GM10266 (cell line): Measurements from ENCODE around the gene GAREM2.

Experiments used
- DNase-seq: peaks from one replicate; pipeline ENCODE4 v3.0.0; 2012; ENCODE audit errors: extremely low spot score
- TF ChIP-seq, protein P1 (sequence below): IDR thresholded peaks from 2 replicates; pipeline ENCODE4 v1.5.1; 2012; ENCODE audit warnings: mild to moderate bottlenecking, low read depth; ENCODE audit not compliant: control insufficient read depth, insufficient read depth; ENCODE audit errors: missing control alignments

The GAREM2 gene

DNA sequence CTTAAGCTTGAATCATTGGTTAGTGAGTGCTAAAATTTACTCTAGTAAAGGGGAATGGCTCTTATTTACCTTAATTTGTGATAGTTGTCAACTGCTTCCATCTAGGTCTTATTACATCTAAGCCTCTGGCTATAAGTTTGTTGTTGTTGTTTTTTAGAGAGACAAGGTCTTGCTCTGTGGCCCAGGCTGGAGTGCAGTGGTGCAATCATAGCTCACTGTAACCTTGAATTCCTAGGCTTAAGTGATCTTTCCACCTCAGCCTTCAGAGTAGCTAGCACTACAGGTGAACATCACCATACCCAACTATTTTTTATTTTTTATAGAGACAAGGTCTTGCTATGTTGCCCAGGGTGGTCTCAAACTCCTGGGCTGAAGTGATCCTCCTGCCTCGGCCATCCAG, 65.0 kb downstream of the GAREM2 start:
- TF ChIP-seq, protein P1, sequence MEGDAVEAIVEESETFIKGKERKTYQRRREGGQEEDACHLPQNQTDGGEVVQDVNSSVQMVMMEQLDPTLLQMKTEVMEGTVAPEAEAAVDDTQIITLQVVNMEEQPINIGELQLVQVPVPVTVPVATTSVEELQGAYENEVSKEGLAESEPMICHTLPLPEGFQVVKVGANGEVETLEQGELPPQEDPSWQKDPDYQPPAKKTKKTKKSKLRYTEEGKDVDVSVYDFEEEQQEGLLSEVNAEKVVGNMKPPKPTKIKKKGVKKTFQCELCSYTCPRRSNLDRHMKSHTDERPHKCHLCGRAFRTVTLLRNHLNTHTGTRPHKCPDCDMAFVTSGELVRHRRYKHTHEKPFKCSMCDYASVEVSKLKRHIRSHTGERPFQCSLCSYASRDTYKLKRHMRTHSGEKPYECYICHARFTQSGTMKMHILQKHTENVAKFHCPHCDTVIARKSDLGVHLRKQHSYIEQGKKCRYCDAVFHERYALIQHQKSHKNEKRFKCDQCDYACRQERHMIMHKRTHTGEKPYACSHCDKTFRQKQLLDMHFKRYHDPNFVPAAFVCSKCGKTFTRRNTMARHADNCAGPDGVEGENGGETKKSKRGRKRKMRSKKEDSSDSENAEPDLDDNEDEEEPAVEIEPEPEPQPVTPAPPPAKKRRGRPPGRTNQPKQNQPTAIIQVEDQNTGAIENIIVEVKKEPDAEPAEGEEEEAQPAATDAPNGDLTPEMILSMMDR: no peak
- no peak for DNase-seq

DNA sequence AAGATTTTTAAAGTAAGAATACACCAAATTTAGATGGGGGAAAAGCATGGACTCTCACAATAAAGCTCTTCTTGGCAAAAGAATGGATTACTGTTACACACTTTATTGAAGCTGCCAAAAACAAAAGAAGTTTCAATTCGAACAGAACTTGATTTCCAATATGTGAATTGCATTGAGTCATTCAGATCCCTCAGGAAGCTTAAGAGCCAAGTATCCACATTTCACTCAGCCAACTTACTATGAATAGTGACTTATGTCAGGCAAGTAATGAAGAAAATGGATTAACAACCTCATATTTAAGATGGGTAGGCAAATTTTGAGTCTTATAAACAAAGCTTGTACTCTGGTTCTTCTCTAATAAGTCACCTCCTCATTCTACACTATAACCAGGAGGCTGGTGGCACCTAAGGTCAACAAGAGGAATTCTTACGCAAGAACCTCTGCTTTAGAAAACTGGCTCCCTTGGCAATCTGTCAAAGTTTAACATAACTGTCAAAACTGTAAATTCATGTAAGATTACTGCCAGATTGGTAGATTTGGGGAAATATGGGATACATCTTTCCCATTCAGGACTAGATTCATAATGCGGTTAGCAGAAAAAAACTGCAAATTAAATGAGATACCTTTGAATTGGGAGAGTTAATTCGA, 65.5 kb downstream of the GAREM2 start:
- no peak for DNase-seq
- TF ChIP-seq, protein P1: no peak
